SIG-M5 (cell line): ENCODE data around the gene GFPT2.

Source experiments
- DNase-seq: peaks from one replicate; lab custom pipeline; 2025; lab: John Stamatoyannopoulos, UW

GFPT2 gene

DNA sequence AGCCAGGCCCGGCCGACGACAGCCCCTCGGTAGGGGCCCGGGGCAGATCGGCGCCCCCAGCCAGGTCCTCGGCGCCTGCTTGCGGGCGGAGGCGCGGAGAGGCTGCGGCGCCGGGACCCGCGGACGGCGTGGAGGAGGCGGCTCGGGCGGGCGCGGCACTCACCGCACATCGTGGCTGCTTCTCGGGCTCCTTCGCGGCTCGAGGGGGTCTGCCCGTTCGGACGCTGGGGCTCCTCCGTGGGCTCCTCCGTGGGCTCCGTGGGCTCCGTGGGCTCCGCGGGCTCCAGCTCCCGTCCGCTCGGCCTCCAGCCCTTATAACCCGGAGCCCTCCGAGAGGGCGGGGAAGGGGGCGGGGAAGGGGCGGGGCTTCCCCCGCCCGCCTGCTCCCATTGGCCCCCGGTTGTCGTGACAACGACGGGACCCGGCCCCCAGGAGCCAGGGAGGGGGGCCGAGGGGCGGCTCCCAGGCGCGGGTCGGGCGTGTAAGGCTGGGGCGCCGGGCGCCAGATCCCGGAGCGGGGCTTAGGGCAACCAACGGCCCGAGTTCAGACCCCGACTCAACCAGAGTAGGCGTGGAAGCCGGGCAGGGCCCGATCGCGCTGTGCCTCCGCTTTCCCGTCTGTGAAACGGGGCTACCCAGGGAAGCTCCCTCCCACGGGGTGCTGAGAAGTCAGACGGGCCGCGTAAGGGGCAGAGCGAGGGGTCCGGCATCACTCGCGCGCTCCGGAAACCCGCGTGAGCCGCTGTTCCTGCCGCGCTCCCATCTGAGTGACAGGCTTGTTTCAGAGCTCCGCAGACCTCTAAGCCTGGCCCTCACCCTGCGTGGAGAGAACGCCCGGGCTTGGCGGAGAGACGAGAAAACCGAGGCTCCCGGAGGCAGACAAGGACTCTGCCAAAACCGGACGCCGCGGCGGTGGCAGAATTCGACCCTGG lies at the start of gene GFPT2:
Gene GFPT2 (minus strand): TSS at position 289 of the 932 bp plus-strand sequence. CDS start 119 bp downstream, at position 170.
- DNase-seq = no peak

GRCh38 chr5:180402716-180403115 lies 49.6 kb upstream of the GFPT2 start:
- no peak for DNase-seq

DNA sequence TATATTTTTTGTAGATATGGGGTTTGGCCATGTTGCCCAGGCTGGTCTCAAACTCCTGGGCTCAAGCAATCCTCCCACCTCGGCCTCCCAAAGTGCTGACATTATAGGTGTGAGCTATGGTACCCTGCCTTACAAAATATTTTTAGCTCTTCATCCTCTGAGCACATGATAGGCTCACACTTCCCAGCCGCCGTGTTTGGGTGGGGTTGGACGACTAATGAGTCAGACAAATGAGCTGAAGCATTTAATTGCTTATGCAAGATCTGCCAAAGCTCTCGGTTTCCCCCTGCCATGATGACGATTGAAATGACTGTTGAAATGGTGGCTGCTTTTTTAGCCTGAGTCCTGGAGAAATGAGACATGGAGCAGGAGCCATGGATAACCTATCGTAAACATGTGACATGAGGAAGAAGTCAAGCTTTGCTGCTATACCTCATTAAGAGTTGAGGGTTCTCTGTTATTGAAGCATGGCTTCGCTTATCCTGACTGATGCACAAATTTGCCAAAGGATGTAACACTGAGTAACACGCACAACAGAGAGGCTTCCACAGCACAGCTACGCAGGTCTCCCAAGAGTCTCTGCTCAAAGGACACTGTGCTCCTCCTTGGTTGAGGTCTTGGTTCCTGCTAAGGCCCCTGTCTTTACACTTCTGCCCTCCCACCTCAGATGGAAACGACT lies 48.2 kb upstream of the GFPT2 start:
- DNase-seq = no peak

DNA sequence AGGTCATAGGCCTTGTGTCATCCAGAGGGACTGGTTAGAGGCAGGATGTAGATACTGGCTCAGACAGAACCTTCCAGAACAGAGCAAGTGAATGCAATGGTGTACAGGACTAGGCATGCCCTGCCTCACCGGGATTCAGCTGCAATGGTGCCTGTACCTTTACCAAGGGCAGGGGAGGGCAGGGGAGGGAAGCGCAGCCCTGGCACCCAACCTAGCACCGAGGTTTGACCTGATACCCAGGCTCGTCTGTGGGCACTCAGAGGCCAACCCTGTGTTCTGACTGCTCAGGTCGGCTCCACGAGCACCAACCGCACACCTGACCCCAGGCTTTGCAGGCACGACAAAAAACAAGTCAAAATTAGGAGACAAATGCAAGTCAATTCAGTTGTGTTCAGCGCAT lies 47.3 kb upstream of the GFPT2 start:
- DNase-seq = no peak

GRCh38 chr5:180399401-180400215 lies 46.5 kb upstream of the GFPT2 start:
- no peak for DNase-seq

GRCh38 chr5:180396926-180397325 lies 43.8 kb upstream of the GFPT2 start:
- DNase-seq = no peak

GRCh38 chr5:180395540-180396274 lies 42.6 kb upstream of the GFPT2 start:
- DNase-seq = no peak

GRCh38 chr5:180394031-180394636 lies 41.0 kb upstream of the GFPT2 start:
- DNase-seq = no peak

GRCh38 chr5:180391276-180391675 lies 38.1 kb upstream of the GFPT2 start:
- no peak for DNase-seq

DNA sequence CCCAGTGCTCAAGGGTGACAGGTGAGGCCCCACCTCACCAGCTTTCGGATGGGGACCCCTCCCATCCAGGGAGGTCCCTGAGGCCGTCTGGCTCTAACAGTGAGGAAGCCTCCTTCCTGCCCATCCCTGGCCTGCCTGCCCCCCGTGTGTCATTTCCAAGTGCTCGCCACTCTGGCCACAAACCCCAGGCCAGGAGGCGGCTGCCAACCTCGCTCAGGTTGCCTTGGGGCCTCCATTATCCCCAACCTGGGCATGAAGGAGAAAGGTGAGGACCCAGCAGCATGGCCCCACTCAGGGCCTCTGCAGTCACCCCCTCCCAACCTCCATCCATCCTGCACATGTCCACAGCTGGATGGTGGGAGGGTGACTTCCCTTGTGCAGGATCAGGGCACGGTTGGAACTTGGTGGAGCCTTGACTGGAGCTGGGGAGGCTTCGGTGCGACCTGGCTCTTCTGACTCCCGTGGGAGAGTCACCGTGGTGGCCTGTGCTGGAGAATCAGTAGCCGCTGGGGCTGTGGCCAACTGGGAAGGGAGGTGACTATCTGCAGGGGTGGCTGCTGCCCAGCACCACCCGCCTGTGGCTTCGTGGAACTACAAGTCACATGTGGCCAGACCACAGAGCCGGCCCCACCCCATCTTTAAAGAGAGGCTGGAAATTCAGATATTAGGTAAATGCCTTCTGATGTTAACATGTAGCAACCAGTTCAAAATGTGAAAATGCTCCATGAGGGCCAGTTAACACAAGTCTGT lies 37.5 kb upstream of the GFPT2 start:
- DNase-seq = no peak

GRCh38 chr5:180389252-180390101 lies 36.3 kb upstream of the GFPT2 start:
- DNase-seq = no peak

- no peak for DNase-seq
These were observed 34.7 kb upstream of the GFPT2 start for GRCh38 chr5:180387798-180388197.

DNA sequence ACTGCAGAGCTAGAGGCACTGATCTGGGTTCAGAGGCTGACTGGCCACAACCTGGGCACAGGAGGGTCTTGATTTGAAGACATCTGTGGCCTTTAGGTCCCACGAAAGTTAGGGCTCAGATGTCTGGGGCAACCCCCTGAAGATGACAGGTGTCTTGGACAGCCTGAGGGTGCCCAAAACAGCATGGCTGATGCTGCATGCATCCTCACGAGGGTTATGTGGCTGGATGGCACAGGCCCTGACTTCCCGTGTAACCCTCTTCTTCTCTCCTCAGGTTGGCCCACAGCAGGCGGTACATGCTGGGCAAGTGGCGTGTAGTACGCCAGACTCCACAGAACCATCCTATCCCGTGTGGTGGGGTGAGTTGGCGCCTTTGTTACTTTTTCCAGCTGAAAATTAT lies 29.8 kb upstream of the GFPT2 start:
- DNase-seq = no peak

GRCh38 chr5:180381851-180382480 lies 28.8 kb upstream of the GFPT2 start:
- no peak for DNase-seq

- DNase-seq = no peak
These were observed 28.3 kb upstream of the GFPT2 start for GRCh38 chr5:180381428-180381827.

- no peak for DNase-seq
These were observed 27.7 kb upstream of the GFPT2 start for GRCh38 chr5:180380856-180381255.

DNA sequence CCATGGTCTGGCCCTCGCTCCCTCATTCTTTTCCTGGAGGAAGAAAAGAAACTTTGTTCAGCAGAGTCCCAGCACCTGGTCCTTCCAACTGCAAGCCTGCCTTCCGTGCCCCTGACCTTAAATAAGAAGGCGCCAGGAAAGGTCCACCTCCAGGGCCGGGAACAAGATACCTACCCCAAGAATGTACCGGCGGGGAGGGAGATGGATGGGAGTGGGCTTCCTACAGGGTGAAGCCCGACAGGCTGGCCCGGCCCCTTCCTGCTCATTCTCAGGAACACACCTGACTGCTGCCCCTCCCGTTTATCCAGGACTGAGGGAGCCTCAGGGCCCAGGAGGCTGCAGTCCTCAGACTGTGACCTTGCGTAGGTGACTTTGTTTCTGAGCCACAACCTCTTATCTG lies 27.3 kb upstream of the GFPT2 start:
- no peak for DNase-seq

GRCh38 chr5:180379355-180380070 lies 26.4 kb upstream of the GFPT2 start:
- DNase-seq = no peak
